Natural killer cell treated with Interleukin-12 subunit alpha and Interleukin-12 subunit beta and Interleukin-15 and Interleukin-18, amount 100 ng/mL, for 72 hours (primary cell): Measurements from ENCODE around the gene PRKN. TPM values are rescaled to one million over a fixed set of nuclear protein-coding genes. Genes with fewer than 3 reads are reported as not detected.

Experiments used
- ATAC-seq, 2 donors: fragments of 150-1000 bp; cut with Tn5 transposase in 1 of 2; sonication (Bioruptor Pico), chemical (Tn5 transposase) in 1 of 2; 2 replicates each; pipeline ENCODE4 v1.10.0; 2021
- DNase-seq: peaks from one replicate; pipeline ENCODE4 v3.0.0; 2022; ENCODE audit warnings: low spot score
- H3K27ac Mint-ChIP-seq, 2 donors: 1 replicate in 1 of 2; 2 replicates in 1 of 2; pipeline ENCODE4 v1.8.0; 2022; ENCODE audit warnings: mixed read lengths in 2 of 2, mild to moderate bottlenecking in 1 of 2, moderate library complexity in 1 of 2
- H3K27me3 Mint-ChIP-seq, 2 donors: 1 replicate in 1 of 2; 2 replicates in 1 of 2; pipeline ENCODE4 v1.8.0; 2022; ENCODE audit warnings: mixed read lengths in 2 of 2
- H3K36me3 Mint-ChIP-seq: one replicate; pipeline ENCODE4 v1.8.0; 2022; ENCODE audit warnings: mixed read lengths
- H3K4me1 Mint-ChIP-seq, 2 donors: 1 replicate in 1 of 2; 2 replicates in 1 of 2; pipeline ENCODE4 v1.8.0; 2022; ENCODE audit warnings: low read depth in 2 of 2, mixed read lengths in 2 of 2, mild to moderate bottlenecking in 1 of 2
- H3K4me3 Mint-ChIP-seq: one replicate; pipeline ENCODE4 v1.8.0; 2022; ENCODE audit warnings: mixed read lengths
- H3K9me3 Mint-ChIP-seq: 2 replicates; pipeline ENCODE4 v1.8.0; 2022; ENCODE audit warnings: mixed read lengths
- total RNA-seq, 2 donors: library from RNA; stranded (reverse); gene quantifications; one replicate each; pipeline ENCODE4 v1.2.3, GENCODE V29; 2022

The PRKN gene
- total RNA-seq, 2 donors from 2014 or later, result not detected

- peaks cover 8% of the 10 kb centered on the region for H3K36me3 Mint-ChIP-seq
- DNase-seq, result no peak
- no peaks in the 10 kb centered on the region for H3K27me3 Mint-ChIP-seq
- H3K4me3 Mint-ChIP-seq, result no peak overlapping the region
- no peak overlapping the region for H3K27ac Mint-ChIP-seq
- no peak for ATAC-seq
- H3K4me1 Mint-ChIP-seq, result no peaks in the 10 kb centered on the region
- peaks cover 13% of the 10 kb centered on the region for H3K9me3 Mint-ChIP-seq
Measured at GRCh38 chr6:162262466-162263196, 464.9 kb downstream of the PRKN start.

- H3K4me1 Mint-ChIP-seq, result no peaks in the 10 kb centered on the region
- H3K36me3 Mint-ChIP-seq, result peaks cover 8% of the 10 kb centered on the region
- H3K9me3 Mint-ChIP-seq, result peaks cover 17% of the 10 kb centered on the region
- H3K4me3 Mint-ChIP-seq, result no peak overlapping the region
- H3K27me3 Mint-ChIP-seq, result no peaks in the 10 kb centered on the region
- DNase-seq, result no peak
- no peak overlapping the region for H3K27ac Mint-ChIP-seq
- ATAC-seq, result no peak
Measured at GRCh38 chr6:162261598-162261997, 466.0 kb downstream of the PRKN start.

GRCh38 chr6:162260027-162260426 lies 467.5 kb downstream of the PRKN start:
- no peaks in the 10 kb centered on the region for H3K4me1 Mint-ChIP-seq
- no peak overlapping the region for H3K27ac Mint-ChIP-seq
- peaks cover 18% of the 10 kb centered on the region for H3K9me3 Mint-ChIP-seq
- H3K36me3 Mint-ChIP-seq, result peaks cover 6% of the 10 kb centered on the region
- DNase-seq (no peak), ATAC-seq (no peak)
- H3K27me3 Mint-ChIP-seq, result no peaks in the 10 kb centered on the region
- no peak overlapping the region for H3K4me3 Mint-ChIP-seq

- Mint-ChIP-seq H3K27me3 (no peaks in the 10 kb centered on the region), H3K4me3 (no peak overlapping the region), H3K9me3 (peaks cover 11% of the 10 kb centered on the region), H3K27ac (no peak overlapping the region), H3K4me1 (no peaks in the 10 kb centered on the region), H3K36me3 (no peaks in the 10 kb centered on the region)
- ATAC-seq (no peak), DNase-seq (no peak)
Measured at GRCh38 chr6:162258647-162259046, 468.9 kb downstream of the PRKN start.

GRCh38 chr6:162256361-162256760 lies 471.2 kb downstream of the PRKN start:
- Mint-ChIP-seq H3K36me3 (no peaks in the 10 kb centered on the region), H3K4me3 (no peak overlapping the region), H3K27me3 (no peaks in the 10 kb centered on the region), H3K27ac (no peak overlapping the region), H3K9me3 (peaks cover 11% of the 10 kb centered on the region), H3K4me1 (no peaks in the 10 kb centered on the region)
- DNase-seq, result no peak
- no peak for ATAC-seq

- Mint-ChIP-seq H3K36me3 (no peaks in the 10 kb centered on the region), H3K4me1 (no peaks in the 10 kb centered on the region), H3K4me3 (no peak overlapping the region), H3K27me3 (no peaks in the 10 kb centered on the region), H3K27ac (no peak overlapping the region), H3K9me3 (peaks cover 5% of the 10 kb centered on the region)
- ATAC-seq (no peak), DNase-seq (no peak)
Measured at GRCh38 chr6:162251257-162251656, 476.3 kb downstream of the PRKN start.

- H3K27ac Mint-ChIP-seq, result no peak overlapping the region
- no peaks in the 10 kb centered on the region for H3K36me3 Mint-ChIP-seq
- no peak for DNase-seq
- H3K27me3 Mint-ChIP-seq, result no peaks in the 10 kb centered on the region
- ATAC-seq, result no peak
- no peaks in the 10 kb centered on the region for H3K4me1 Mint-ChIP-seq
- no peak overlapping the region for H3K4me3 Mint-ChIP-seq
- H3K9me3 Mint-ChIP-seq, result peaks cover 5% of the 10 kb centered on the region
Measured at GRCh38 chr6:162249907-162250642, 477.5 kb downstream of the PRKN start.

- peaks cover 4% of the 10 kb centered on the region for H3K9me3 Mint-ChIP-seq
- no peak overlapping the region for H3K4me3 Mint-ChIP-seq
- no peak for ATAC-seq
- no peak for DNase-seq
- no peaks in the 10 kb centered on the region for H3K36me3 Mint-ChIP-seq
- H3K27ac Mint-ChIP-seq, result no peak overlapping the region
- no peaks in the 10 kb centered on the region for H3K4me1 Mint-ChIP-seq
- no peaks in the 10 kb centered on the region for H3K27me3 Mint-ChIP-seq
Measured at GRCh38 chr6:162245830-162246420, 481.6 kb downstream of the PRKN start.

GRCh38 chr6:162244031-162244430 lies 483.5 kb downstream of the PRKN start:
- no peaks in the 10 kb centered on the region for H3K9me3 Mint-ChIP-seq
- H3K36me3 Mint-ChIP-seq, result no peaks in the 10 kb centered on the region
- no peak overlapping the region for H3K27ac Mint-ChIP-seq
- no peaks in the 10 kb centered on the region for H3K27me3 Mint-ChIP-seq
- no peak for ATAC-seq
- no peaks in the 10 kb centered on the region for H3K4me1 Mint-ChIP-seq
- DNase-seq, result no peak
- H3K4me3 Mint-ChIP-seq, result no peak overlapping the region

GRCh38 chr6:162242915-162243314 lies 484.7 kb downstream of the PRKN start:
- H3K4me1 Mint-ChIP-seq, result no peaks in the 10 kb centered on the region

GRCh38 chr6:162239330-162239729 lies 488.2 kb downstream of the PRKN start:
- Mint-ChIP-seq H3K4me1 (no peaks in the 10 kb centered on the region), H3K27ac (no peak overlapping the region), H3K36me3 (no peaks in the 10 kb centered on the region), H3K27me3 (no peaks in the 10 kb centered on the region), H3K9me3 (no peaks in the 10 kb centered on the region), H3K4me3 (no peak overlapping the region)
- DNase-seq (no peak), ATAC-seq (no peak)

More at GRCh38 chr6:162242915-162243314, 484.7 kb downstream of the PRKN start:
- Mint-ChIP-seq H3K27ac (no peak overlapping the region), H3K36me3 (no peaks in the 10 kb centered on the region), H3K9me3 (no peaks in the 10 kb centered on the region), H3K4me3 (no peak overlapping the region), H3K27me3 (no peaks in the 10 kb centered on the region)
- no peak for DNase-seq
- no peak for ATAC-seq

GRCh38 chr6:162238675-162239074 lies 488.9 kb downstream of the PRKN start:
- no peaks in the 10 kb centered on the region for H3K4me1 Mint-ChIP-seq
- H3K4me3 Mint-ChIP-seq, result no peak overlapping the region
- H3K36me3 Mint-ChIP-seq, result no peaks in the 10 kb centered on the region
- H3K27me3 Mint-ChIP-seq, result no peaks in the 10 kb centered on the region
- ATAC-seq (peak in 1 of 2 donors; percentile 32), DNase-seq (no peak)
- no peaks in the 10 kb centered on the region for H3K9me3 Mint-ChIP-seq
- no peak overlapping the region for H3K27ac Mint-ChIP-seq

GRCh38 chr6:162237331-162237730 lies 490.2 kb downstream of the PRKN start:
- no peaks in the 10 kb centered on the region for H3K9me3 Mint-ChIP-seq

GRCh38 chr6:162234631-162235030 lies 492.9 kb downstream of the PRKN start:
- Mint-ChIP-seq H3K27me3 (no peaks in the 10 kb centered on the region), H3K4me1 (no peaks in the 10 kb centered on the region), H3K36me3 (no peaks in the 10 kb centered on the region), H3K27ac (no peak overlapping the region), H3K9me3 (peaks cover 2% of the 10 kb centered on the region), H3K4me3 (no peak overlapping the region)
- DNase-seq, result no peak
- ATAC-seq, result no peak

More at GRCh38 chr6:162237331-162237730, 490.2 kb downstream of the PRKN start:
- Mint-ChIP-seq H3K4me1 (no peaks in the 10 kb centered on the region), H3K36me3 (no peaks in the 10 kb centered on the region), H3K4me3 (no peak overlapping the region), H3K27me3 (no peaks in the 10 kb centered on the region), H3K27ac (no peak overlapping the region)
- ATAC-seq (no peak), DNase-seq (no peak)
